Lower leg skin (tissue), 4 donors: Measurements from ENCODE around the gene CDC14A. TPM values are rescaled to one million over a fixed set of nuclear protein-coding genes. Genes with fewer than 3 reads are reported as not detected.

ENCODE experiments used
- DNase-seq, 2 donors: peaks; one replicate each; pipeline ENCODE4 v3.0.0-alpha.2; 2019; ENCODE audit warnings: low spot score in 2 of 2
- H3K4me3 ChIP-seq: fragments of 200-600 bp; sonication (generic); 2 replicates; pipeline ENCODE4 v1.5.1; 2017; ENCODE audit warnings: mild to moderate bottlenecking, low read depth; ENCODE audit not compliant: poor library complexity, severe bottlenecking
- CTCF ChIP-seq, 3 donors: fragments of 450-650 bp; IDR thresholded peaks; one replicate each; pipeline ENCODE4 v1.5.1; 2016; ENCODE audit warnings: antibody characterized with exemption in 3 of 3, mild to moderate bottlenecking in 3 of 3, moderate library complexity in 2 of 3
- POLR2A ChIP-seq, 2 donors: fragments of 450-650 bp; IDR thresholded peaks; one replicate each; pipeline ENCODE4 v1.6.1; 2016 to 2017; ENCODE audit warnings: antibody characterized with exemption in 2 of 2, mild to moderate bottlenecking in 1 of 2, moderate library complexity in 1 of 2
- WGBS, 2 donors: methylation state at CpG; one replicate each; pipeline ENCODE4 v1.1.5; 2018; 5-methylcytosine and 5-hydroxymethylcytosine counted together
- intact Hi-C: fragments of 100-400 bp; cut with DNase I; formaldehyde crosslinking; loops from one replicate; pipeline ENCODE4 v1.15.0; 2023; ENCODE audit warnings: low total_unique reads
- total RNA-seq, 4 donors: library from RNA; depleted of rRNA; stranded (reverse); fragments of >200 nt; gene quantifications; one replicate each; pipeline ENCODE4 v1.1.0, GENCODE V29; 2016

CDC14A gene
- total RNA-seq, 4 donors from 2014 or later: 13.5 to 15.4 (median 14.4) TPM

GRCh38 chr1:100360790-100361510 lies 8.6 kb downstream of the CDC14A start:
- intact Hi-C loops: no loop called here
- no peak overlapping the region for H3K4me3 ChIP-seq
- DNase-seq: peak in 1 of 2 donors; percentile 89
- WGBS, 2 donors: 27 to 37% methylated on average over 2 of the region's 2 CpGs
- TF ChIP-seq POLR2A (IDR thresholded peaks at IDR 0.05) (no peak), CTCF (IDR thresholded peaks at IDR 0.05) (no peak)

- WGBS, 2 donors: 89 to 90% methylated on average over 5 of the region's 5 CpGs
- DNase-seq: no peak
- intact Hi-C loops: no loop called here
- TF ChIP-seq CTCF (IDR thresholded peaks at IDR 0.05): no peak
- TF ChIP-seq POLR2A (IDR thresholded peaks at IDR 0.05): no peak
- H3K4me3 ChIP-seq: no peak overlapping the region
Measured at GRCh38 chr1:100361511-100362089, 9.3 kb downstream of the CDC14A start.

- TF ChIP-seq CTCF (IDR thresholded peaks at IDR 0.05) (no peak), POLR2A (IDR thresholded peaks at IDR 0.05) (no peak)
Measured at GRCh38 chr1:100362821-100363466, 10.6 kb downstream of the CDC14A start.

GRCh38 chr1:100363831-100364230 lies 11.5 kb downstream of the CDC14A start:
- intact Hi-C loops: no loop called here
- H3K4me3 ChIP-seq: no peak overlapping the region
- no peak for DNase-seq
- 96 to 98% methylated on average over 4 of the region's 4 CpGs for WGBS, 2 donors
- TF ChIP-seq CTCF (IDR thresholded peaks at IDR 0.05): no peak
- TF ChIP-seq POLR2A (IDR thresholded peaks at IDR 0.05): no peak

More at GRCh38 chr1:100362821-100363466, 10.6 kb downstream of the CDC14A start:
- 92 to 93% methylated on average over 16 of the region's 16 CpGs for WGBS, 2 donors
- DNase-seq: no peak
- H3K4me3 ChIP-seq: no peak overlapping the region
- intact Hi-C loops: no loop called here

- H3K4me3 ChIP-seq: no peak overlapping the region
- 59 to 67% methylated on average over 3 of the region's 3 CpGs for WGBS, 2 donors
- no peak for DNase-seq
- no peak for TF ChIP-seq POLR2A (IDR thresholded peaks at IDR 0.05)
- TF ChIP-seq CTCF (IDR thresholded peaks at IDR 0.05): no peak
- intact Hi-C loops: no loop called here
Measured at GRCh38 chr1:100364697-100365096, 12.4 kb downstream of the CDC14A start.
